Astrocyte (in vitro differentiated cells and primary cell): Measurements from ENCODE around the gene LHFPL2. TPM values are rescaled to one million over a fixed set of nuclear protein-coding genes. Genes with fewer than 3 reads are reported as not detected.

ENCODE experiments used
- DNase-seq: peaks from one replicate; pipeline ENCODE4 v3.0.0-alpha.2; 2010; ENCODE audit warnings: low read depth
- FAIRE-seq: peaks from 2 replicates; lab custom pipeline; 2011; peaks lifted over from hg19 to GRCh38; lab: Jason Lieb, UNC
- H2AFZ ChIP-seq: 2 replicates; pipeline ENCODE4 v1.6.0; 2012; ENCODE audit warnings: low read depth, low read length, inconsistent platforms
- H3K27ac ChIP-seq: 2 replicates; pipeline ENCODE4 v1.5.1; 2011; ENCODE audit warnings: low read depth, low read length, inconsistent platforms
- H3K27me3 ChIP-seq: 2 replicates; pipeline ENCODE4 v1.6.0; 2011; ENCODE audit warnings: low read length, inconsistent platforms; ENCODE audit not compliant: insufficient read depth
- H3K36me3 ChIP-seq: 2 replicates; pipeline ENCODE4 v1.5.1; 2011; ENCODE audit warnings: low read length, inconsistent platforms; ENCODE audit not compliant: insufficient read depth
- H3K4me1 ChIP-seq: 2 replicates; pipeline ENCODE4 v1.5.1; 2011; ENCODE audit warnings: low read length, inconsistent platforms; ENCODE audit not compliant: insufficient read depth
- H3K4me2 ChIP-seq: 2 replicates; pipeline ENCODE4 v1.6.0; 2012; ENCODE audit warnings: low read length, inconsistent platforms
- H3K4me3 ChIP-seq: 2 replicates; pipeline ENCODE4 v1.5.1; 2011; ENCODE audit warnings: low read depth, mild to moderate bottlenecking, low read length, inconsistent platforms; ENCODE audit not compliant: insufficient read depth
- H3K79me2 ChIP-seq: 2 replicates; pipeline ENCODE4 v1.6.0; 2012; ENCODE audit warnings: mild to moderate bottlenecking, low read length, inconsistent platforms; ENCODE audit not compliant: insufficient read depth
- H3K9ac ChIP-seq: 2 replicates; pipeline ENCODE4 v1.6.0; 2012; ENCODE audit warnings: mild to moderate bottlenecking, low read length, inconsistent platforms
- H3K9me3 ChIP-seq: 2 replicates; pipeline ENCODE4 v1.5.1; 2012; ENCODE audit warnings: low read depth, mild to moderate bottlenecking, low read length, inconsistent platforms; ENCODE audit not compliant: insufficient read depth
- H4K20me1 ChIP-seq: 2 replicates; pipeline ENCODE4 v1.6.0; 2012; ENCODE audit warnings: low read length, inconsistent platforms; ENCODE audit not compliant: insufficient read depth
- H3K27ac Mint-ChIP-seq: one replicate; pipeline ENCODE4 v1.8.0; 2021; ENCODE audit warnings: mild to moderate bottlenecking, mixed read lengths; ENCODE audit not compliant: unreplicated experiment
- H3K27me3 Mint-ChIP-seq: one replicate; pipeline ENCODE4 v1.8.0; 2021; ENCODE audit warnings: low read depth, mixed read lengths; ENCODE audit not compliant: unreplicated experiment
- H3K36me3 Mint-ChIP-seq: one replicate; pipeline ENCODE4 v1.8.0; 2021; ENCODE audit warnings: low read depth, mixed read lengths; ENCODE audit not compliant: unreplicated experiment
- H3K4me1 Mint-ChIP-seq: one replicate; pipeline ENCODE4 v1.8.0; 2021; ENCODE audit warnings: low read depth, mixed read lengths; ENCODE audit not compliant: unreplicated experiment
- H3K4me3 Mint-ChIP-seq: one replicate; pipeline ENCODE4 v1.8.0; 2021; ENCODE audit warnings: mild to moderate bottlenecking, moderate library complexity, mixed read lengths; ENCODE audit not compliant: unreplicated experiment
- H3K9me3 Mint-ChIP-seq: one replicate; pipeline ENCODE4 v1.8.0; 2021; ENCODE audit warnings: mild to moderate bottlenecking, mixed read lengths; ENCODE audit not compliant: unreplicated experiment
- EZH2 ChIP-seq: IDR thresholded peaks from 2 replicates; pipeline ENCODE4 v1.6.1; 2012; ENCODE audit warnings: mild to moderate bottlenecking, low read length, inconsistent platforms; ENCODE audit not compliant: insufficient read depth
- total RNA-seq: library from RNA; stranded (reverse); gene quantifications from 2 replicates; pipeline ENCODE4 v1.2.1, GENCODE V29; 2021
- TF ChIP-seq, protein P1 (sequence below): IDR thresholded peaks from 2 replicates; pipeline ENCODE4 v1.5.1; 2011; ENCODE audit warnings: low read depth, mild to moderate bottlenecking, inconsistent platforms, low read length, moderate library complexity; ENCODE audit not compliant: insufficient read depth

The LHFPL2 gene
- total RNA-seq, 1 donor from 2014 or later, result 17.0 TPM

DNA sequence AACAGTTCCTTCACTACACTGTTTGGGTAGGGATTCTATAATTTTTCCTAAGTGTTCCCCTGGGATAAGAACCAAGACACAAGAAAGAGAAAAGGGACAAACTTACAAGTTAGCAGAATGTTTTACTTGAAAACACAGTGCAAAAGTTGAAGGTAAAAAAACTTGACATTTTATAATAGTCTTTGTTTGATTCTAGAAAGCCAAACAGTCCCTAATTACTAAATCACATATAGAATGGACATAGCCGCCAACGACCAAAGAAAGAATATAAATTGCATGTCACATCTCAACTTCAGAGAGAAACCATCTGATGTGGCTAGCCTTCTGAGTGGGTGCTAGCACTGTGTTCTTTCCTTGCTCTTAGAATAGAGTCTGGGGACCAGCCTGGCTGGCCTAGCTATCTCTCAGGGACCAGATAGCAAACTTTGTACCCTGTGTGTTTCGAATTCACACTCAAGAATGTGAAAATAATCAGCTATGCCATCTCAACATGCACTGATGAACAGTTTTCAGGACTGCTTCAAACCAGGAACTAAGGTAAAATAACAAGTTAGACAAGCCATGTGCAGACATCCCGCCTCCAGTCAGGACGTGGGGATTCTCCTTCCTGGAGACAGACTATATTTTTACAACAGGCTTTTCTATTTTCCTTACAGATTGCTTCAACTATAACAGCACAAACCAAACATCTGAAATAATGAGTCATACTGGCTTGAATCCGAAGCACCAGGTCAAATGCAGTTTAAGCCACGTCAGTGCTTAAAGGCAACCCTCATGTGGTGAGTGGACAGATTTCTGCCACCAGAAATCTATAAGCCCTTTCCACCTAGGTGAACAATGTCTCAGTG, 53.7 kb downstream of the LHFPL2 start:
- H3K27ac Mint-ChIP-seq, result peak overlapping the region; percentile 93
- Histone ChIP-seq H3K9me3 (no peaks in the 10 kb centered on the region), H3K4me2 (peak overlapping the region; percentile 54), H3K27ac (peak overlapping the region; percentile 98), H2AFZ (no peak overlapping the region), H4K20me1 (no peaks in the 10 kb centered on the region), H3K79me2 (peaks cover 57% of the 10 kb centered on the region), H3K9ac (peak overlapping the region; percentile 82), H3K27me3 (no peaks in the 10 kb centered on the region), H3K4me1 (peaks cover 79% of the 10 kb centered on the region), H3K4me3 (no peak overlapping the region), H3K36me3 (no peaks in the 10 kb centered on the region)
- no peaks in the 10 kb centered on the region for H3K9me3 Mint-ChIP-seq
- H3K36me3 Mint-ChIP-seq, result no peaks in the 10 kb centered on the region
- H3K4me3 Mint-ChIP-seq, result peak overlapping the region; percentile 6
- peaks cover 74% of the 10 kb centered on the region for H3K4me1 Mint-ChIP-seq
- no peaks in the 10 kb centered on the region for H3K27me3 Mint-ChIP-seq
- DNase-seq (peak; percentile 100), FAIRE-seq (peak; percentile 91)
- TF ChIP-seq EZH2, result no peak
- TF ChIP-seq, protein P1, sequence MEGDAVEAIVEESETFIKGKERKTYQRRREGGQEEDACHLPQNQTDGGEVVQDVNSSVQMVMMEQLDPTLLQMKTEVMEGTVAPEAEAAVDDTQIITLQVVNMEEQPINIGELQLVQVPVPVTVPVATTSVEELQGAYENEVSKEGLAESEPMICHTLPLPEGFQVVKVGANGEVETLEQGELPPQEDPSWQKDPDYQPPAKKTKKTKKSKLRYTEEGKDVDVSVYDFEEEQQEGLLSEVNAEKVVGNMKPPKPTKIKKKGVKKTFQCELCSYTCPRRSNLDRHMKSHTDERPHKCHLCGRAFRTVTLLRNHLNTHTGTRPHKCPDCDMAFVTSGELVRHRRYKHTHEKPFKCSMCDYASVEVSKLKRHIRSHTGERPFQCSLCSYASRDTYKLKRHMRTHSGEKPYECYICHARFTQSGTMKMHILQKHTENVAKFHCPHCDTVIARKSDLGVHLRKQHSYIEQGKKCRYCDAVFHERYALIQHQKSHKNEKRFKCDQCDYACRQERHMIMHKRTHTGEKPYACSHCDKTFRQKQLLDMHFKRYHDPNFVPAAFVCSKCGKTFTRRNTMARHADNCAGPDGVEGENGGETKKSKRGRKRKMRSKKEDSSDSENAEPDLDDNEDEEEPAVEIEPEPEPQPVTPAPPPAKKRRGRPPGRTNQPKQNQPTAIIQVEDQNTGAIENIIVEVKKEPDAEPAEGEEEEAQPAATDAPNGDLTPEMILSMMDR, result no peak

DNA sequence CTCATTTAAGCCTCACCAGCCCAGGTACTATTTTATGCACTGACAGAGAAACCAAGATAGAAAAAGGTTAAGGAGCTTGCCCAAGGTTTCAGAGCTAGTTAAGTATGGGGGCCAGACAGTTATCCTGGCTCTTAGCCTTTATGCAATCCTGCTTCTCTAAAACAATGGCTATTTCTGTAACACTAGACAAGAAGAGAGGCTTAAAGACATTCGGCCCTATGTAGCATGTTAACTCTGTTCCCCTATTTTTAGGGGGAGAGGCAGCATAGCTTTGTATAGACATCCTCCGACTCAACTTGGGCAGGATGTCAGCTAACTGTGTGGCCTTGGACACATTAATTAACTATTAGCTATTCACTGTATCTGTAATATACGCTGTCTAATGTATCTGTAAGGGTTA, 54.6 kb downstream of the LHFPL2 start:
- Histone ChIP-seq H3K4me3 (no peak overlapping the region), H2AFZ (no peak overlapping the region), H3K36me3 (no peaks in the 10 kb centered on the region), H3K4me2 (peak overlapping the region; percentile 54), H3K9me3 (no peaks in the 10 kb centered on the region), H4K20me1 (no peaks in the 10 kb centered on the region), H3K4me1 (peaks cover 79% of the 10 kb centered on the region), H3K27ac (peak overlapping the region; percentile 98), H3K79me2 (peaks cover 57% of the 10 kb centered on the region), H3K27me3 (no peaks in the 10 kb centered on the region), H3K9ac (peak overlapping the region; percentile 82)
- TF ChIP-seq, protein P1, result no peak
- TF ChIP-seq EZH2, result no peak
- no peaks in the 10 kb centered on the region for H3K9me3 Mint-ChIP-seq
- no peak for DNase-seq
- H3K4me3 Mint-ChIP-seq, result no peak overlapping the region
- H3K27me3 Mint-ChIP-seq, result no peaks in the 10 kb centered on the region
- peaks cover 70% of the 10 kb centered on the region for H3K4me1 Mint-ChIP-seq
- FAIRE-seq, result no peak
- peak overlapping the region; percentile 93 for H3K27ac Mint-ChIP-seq
- no peaks in the 10 kb centered on the region for H3K36me3 Mint-ChIP-seq

DNA sequence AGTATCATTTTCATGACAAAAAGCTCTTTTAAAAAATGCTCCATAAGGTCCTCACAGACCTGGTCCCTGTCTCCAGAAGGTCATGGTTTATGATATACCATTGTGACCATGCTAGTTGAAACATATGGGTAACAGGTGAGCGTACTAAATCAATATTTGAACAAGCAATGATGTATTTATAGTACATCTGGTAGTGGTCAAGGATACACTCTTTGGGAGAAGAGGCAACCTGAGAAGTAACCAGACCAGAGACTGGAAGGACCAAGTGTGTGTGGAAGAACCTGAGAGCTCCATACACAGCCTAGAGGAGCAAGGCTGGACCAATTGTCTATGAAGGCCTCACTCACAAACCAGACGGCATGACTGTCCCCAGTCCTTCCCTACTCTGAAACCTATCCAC, 55.1 kb downstream of the LHFPL2 start:
- no peaks in the 10 kb centered on the region for H3K27me3 Mint-ChIP-seq
- FAIRE-seq, result no peak
- H2AFZ ChIP-seq, result no peak overlapping the region
- peak overlapping the region; percentile 82 for H3K9ac ChIP-seq
- H4K20me1 ChIP-seq, result no peaks in the 10 kb centered on the region
- no peaks in the 10 kb centered on the region for H3K27me3 ChIP-seq
- H3K4me1 ChIP-seq, result peaks cover 73% of the 10 kb centered on the region
- H3K9me3 Mint-ChIP-seq, result no peaks in the 10 kb centered on the region
- H3K79me2 ChIP-seq, result peaks cover 53% of the 10 kb centered on the region
- H3K36me3 ChIP-seq, result no peaks in the 10 kb centered on the region
- no peak overlapping the region for H3K4me3 ChIP-seq
- H3K27ac Mint-ChIP-seq, result peak overlapping the region; percentile 27
- H3K9me3 ChIP-seq, result no peaks in the 10 kb centered on the region
- H3K4me3 Mint-ChIP-seq, result no peak overlapping the region
- H3K4me2 ChIP-seq, result no peak overlapping the region
- TF ChIP-seq, protein P1, result no peak
- TF ChIP-seq EZH2, result no peak
- peak overlapping the region; percentile 98 for H3K27ac ChIP-seq
- peaks cover 65% of the 10 kb centered on the region for H3K4me1 Mint-ChIP-seq
- no peak for DNase-seq
- H3K36me3 Mint-ChIP-seq, result no peaks in the 10 kb centered on the region
